Prostate gland (tissue), 2 donors: ENCODE measurements around the gene NCF4.

Experiments
- CTCF ChIP-seq, 4 experiments: fragments of 200-600 bp in 2 of 4; fragments of 450-650 bp in 2 of 4; sonication (generic) in 2 of 4; IDR thresholded peaks; 1 replicate in 3 of 4; 2 replicates in 1 of 4; pipeline ENCODE4 v1.5.1; 2016 to 2019; ENCODE audit warnings: antibody characterized with exemption in 4 of 4, mild to moderate bottlenecking in 2 of 4, moderate library complexity in 2 of 4
- POLR2A ChIP-seq: fragments of 450-650 bp; IDR thresholded peaks from one replicate; pipeline ENCODE4 v1.6.1; 2016; ENCODE audit warnings: antibody characterized with exemption, mild to moderate bottlenecking
- POLR2AphosphoS5 ChIP-seq: sonication (generic); formaldehyde crosslinking; IDR thresholded peaks from one replicate; pipeline ENCODE4 v1.6.1; 2017; ENCODE audit warnings: antibody characterized with exemption

GRCh38 chr22:36839356-36840073 lies 21.3 kb upstream of the NCF4 start:
- TF ChIP-seq CTCF (IDR thresholded peaks at IDR 0.05) (no peak), POLR2A (no peak), POLR2AphosphoS5 (no peak)
